ENCODE results near the gene SLC25A28. TPM values are rescaled to one million over a fixed set of nuclear protein-coding genes. Genes with fewer than 3 reads are reported as not detected.
A peak's percentile ranks its signal among the peaks of the same experiment; 100 is the strongest.

SLC25A28 gene
- total RNA-seq (2014; rRNA removed; shearing (Covaris generic)) (10.1 and 12.4 TPM in 2 replicates), polyA plus RNA-seq (2016; fragmentation: Nextera tagmentation; extraction: Ambion mirVana) (15.5 and 16.4 TPM in 2 replicates)
- long read RNA-seq, partial matches to known transcripts = 2 of 2 reads
- long read RNA-seq, other reads (novel, unspliced or antisense) = 0 of 2 reads

GRCh38 chr10:99619851-99620710 lies at the start of gene SLC25A28:
Gene SLC25A28 (minus strand): TSS chr10:99620439. CDS start chr10:99620335, 104 bp downstream.
- Histone ChIP-seq H3K4me2 (peak within 1 kb of the TSS; percentile 95), H3K36me3 (ENCODE audit: insufficient read depth) (no peaks in the 10 kb centered on the region), H3K4me1 (ENCODE audit: insufficient read depth) (peaks cover 28% of the 10 kb centered on the region), H4K20me1 (replicated peaks; ENCODE audit: insufficient read depth) (peaks cover 3% of the 10 kb centered on the region; the same call in 1 of the 2 replicates), H2AFZ (peak within 1 kb of the TSS; percentile 86), H3K4me3 (peak within 1 kb of the TSS; percentile 87), H3K9me2 (ENCODE audit: insufficient read depth) (no peaks in the 10 kb centered on the region), H3K27ac (ENCODE audit: low read depth) (peak within 1 kb of the TSS; percentile 96), H3K27me3 (ENCODE audit: insufficient read depth) (no peaks in the 10 kb centered on the region), H3K79me2 (replicated peaks; ENCODE audit: insufficient read depth) (peaks cover 30% of the 10 kb centered on the region), H3F3A (replicated peaks; ENCODE audit: low read depth) (0 out of 2 replicates have a peak, but pooled peaks cover 7% of the 10 kb centered on the region)
- Mint-ChIP-seq H3K9me3 (no peaks in the 10 kb centered on the region), H3K4me1 (peaks cover 22% of the 10 kb centered on the region), H3K27ac (peak within 1 kb of the TSS; percentile 92), H3K4me3 (peak within 1 kb of the TSS; percentile 83), H3K27me3 (ENCODE audit: insufficient read depth, low read depth, poor library complexity) (peaks cover 2% of the 10 kb centered on the region), H3K36me3 (ENCODE audit: low read depth) (no peaks in the 10 kb centered on the region)
- ATAC-seq (no peak), DNase-seq (ENCODE audit: low spot score) (peak; percentile 36)
- TF ChIP-seq ETS1 (IDR thresholded peaks at IDR 0.05) = no peak
- TF ChIP-seq JUNB (IDR thresholded peaks at IDR 0.05; ENCODE audit: unreplicated experiment) = no peak
- peak; percentile 87 for TF ChIP-seq CREB1 (CRISPR knock-in tag; IDR thresholded peaks at IDR 0.05; ENCODE audit: low read depth)

- no peaks in the 10 kb centered on the region for H3K27me3 Mint-ChIP-seq (ENCODE audit: insufficient read depth, low read depth, poor library complexity)
- H3K36me3 Mint-ChIP-seq (ENCODE audit: low read depth) = peaks cover 6% of the 10 kb centered on the region; the same call in 2 of the 3 replicates
- ATAC-seq (no peak), DNase-seq (ENCODE audit: low spot score) (no peak)
- H3K27ac Mint-ChIP-seq = no peak overlapping the region
- Histone ChIP-seq H2AFZ (no peak overlapping the region), H3K9me2 (ENCODE audit: insufficient read depth) (no peaks in the 10 kb centered on the region), H3K27me3 (ENCODE audit: insufficient read depth) (no peaks in the 10 kb centered on the region), H3F3A (replicated peaks; ENCODE audit: low read depth) (no peaks in the 10 kb centered on the region), H3K36me3 (ENCODE audit: insufficient read depth) (no peaks in the 10 kb centered on the region), H4K20me1 (replicated peaks; ENCODE audit: insufficient read depth) (no peaks in the 10 kb centered on the region), H3K4me1 (ENCODE audit: insufficient read depth) (no peaks in the 10 kb centered on the region), H3K4me2 (no peak overlapping the region), H3K4me3 (no peak overlapping the region), H3K79me2 (replicated peaks; ENCODE audit: insufficient read depth) (no peaks in the 10 kb centered on the region), H3K27ac (ENCODE audit: low read depth) (no peak overlapping the region)
- no peaks in the 10 kb centered on the region for H3K9me3 Mint-ChIP-seq
- H3K4me3 Mint-ChIP-seq = no peak overlapping the region
- H3K4me1 Mint-ChIP-seq = no peaks in the 10 kb centered on the region
- TF ChIP-seq NANOG (IDR thresholded peaks at IDR 0.05; ENCODE audit: borderline replicate concordance) = no peak
- TF ChIP-seq EZH2 (IDR thresholded peaks at IDR 0.05; ENCODE audit: low read depth, unreplicated experiment) = no peak
- no peak for TF ChIP-seq REST (IDR thresholded peaks at IDR 0.05; ENCODE audit: unreplicated experiment)
- no peak for TF ChIP-seq ETS1 (IDR thresholded peaks at IDR 0.05)
- TF ChIP-seq CREB1 (CRISPR knock-in tag; IDR thresholded peaks at IDR 0.05; ENCODE audit: low read depth) = no peak
- TF ChIP-seq STAT1 (IDR thresholded peaks at IDR 0.05; ENCODE audit: unreplicated experiment) = no peak
- no peak for TF ChIP-seq JUNB (IDR thresholded peaks at IDR 0.05; ENCODE audit: unreplicated experiment)
- TF ChIP-seq ZNF114 (CRISPR knock-in tag; IDR thresholded peaks at IDR 0.05) = no peak
- TF ChIP-seq ZNF331 (CRISPR knock-in tag; IDR thresholded peaks at IDR 0.05; ENCODE audit: low read depth) = no peak
- no peak for TF ChIP-seq POLR2AphosphoS5 (IDR thresholded peaks at IDR 0.05; ENCODE audit: low read depth)
Measured at GRCh38 chr10:99667108-99667751, 47.0 kb upstream of the SLC25A28 start.
